HG02759 (cell line): ENCODE data around the gene C10orf67.
"Not testable (repeated sequence)": the region's sequence is repeated elsewhere in the genome, so short reads cannot be mapped to it uniquely, and the experiment has no call there.

Experiments used
- ATAC-seq: cut with Tn5 transposase; IDR thresholded peaks from one replicate; pipeline ENCODE4 v1.9.1; 2021; ENCODE audit warnings: mild to moderate bottlenecking, moderate library complexity; ENCODE audit not compliant: unreplicated experiment

C10orf67 gene

DNA sequence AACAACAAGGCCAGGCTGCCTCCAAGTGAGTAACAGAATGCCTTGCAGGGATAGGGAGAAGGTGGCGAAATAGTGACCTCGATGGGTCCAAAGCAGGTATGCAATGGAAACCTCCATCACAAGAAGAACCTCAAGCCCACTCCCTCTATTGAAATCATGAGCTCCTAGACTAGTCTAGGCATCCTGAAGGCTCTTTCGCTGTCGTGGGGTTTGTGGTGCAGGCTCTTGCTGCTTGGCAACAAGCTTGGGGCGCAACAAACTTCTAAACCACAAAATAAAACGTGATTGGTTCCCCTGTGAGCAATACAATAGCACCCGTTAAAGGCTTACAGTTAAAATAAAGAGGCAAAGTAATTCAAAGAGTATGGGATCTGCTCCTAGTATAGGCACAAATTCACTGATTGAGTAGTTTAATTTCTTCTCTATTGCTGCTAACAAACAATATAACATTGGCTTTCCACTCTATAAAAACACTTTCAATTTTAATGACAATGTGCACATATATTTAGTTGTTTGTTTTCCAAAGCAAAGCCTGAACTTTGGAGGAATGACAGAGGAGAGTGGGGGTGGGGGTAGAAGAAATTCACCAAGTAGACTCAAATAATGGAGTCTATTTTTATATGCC, 64.1 kb downstream of the C10orf67 start:
- ATAC-seq = no peak

DNA sequence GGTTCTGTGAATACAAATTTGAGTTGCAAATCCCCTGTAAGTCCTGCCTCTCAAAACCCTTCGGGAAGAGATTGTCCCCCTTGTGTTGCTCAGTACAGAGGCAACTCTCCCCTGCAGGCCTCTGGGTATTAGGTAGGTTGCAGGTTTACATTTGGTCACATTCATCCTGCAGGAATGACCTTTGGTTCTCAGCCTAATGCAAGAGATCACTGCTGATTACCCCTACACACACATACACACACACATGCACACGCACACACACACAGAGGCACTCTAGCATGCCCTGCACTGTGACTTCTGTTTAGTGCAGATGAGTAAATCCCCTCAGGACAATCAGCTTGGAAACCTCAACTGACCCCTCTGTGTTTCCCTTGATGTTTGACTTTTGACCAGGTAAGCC, 69.2 kb downstream of the C10orf67 start:
- ATAC-seq = no peak

DNA sequence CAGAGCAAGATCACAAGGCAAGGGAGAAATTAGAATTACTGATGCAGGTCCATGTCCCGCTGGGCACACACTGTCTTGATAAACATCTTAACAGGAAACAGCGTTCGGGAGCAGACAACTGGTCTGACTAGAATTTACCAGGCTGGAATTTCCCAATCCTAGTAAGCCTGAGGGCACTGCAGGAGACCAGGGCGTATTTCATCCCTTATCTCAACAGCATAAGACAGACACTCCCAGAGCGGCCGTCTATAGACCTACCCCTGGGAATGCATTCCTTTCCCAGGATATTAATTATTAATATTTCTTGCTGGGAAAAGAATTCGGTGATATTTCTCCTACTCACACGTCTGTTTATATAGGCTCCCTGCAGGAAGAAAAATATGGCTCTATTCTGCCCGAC, 70.4 kb downstream of the C10orf67 start:
- not testable (repeated sequence) for ATAC-seq

DNA sequence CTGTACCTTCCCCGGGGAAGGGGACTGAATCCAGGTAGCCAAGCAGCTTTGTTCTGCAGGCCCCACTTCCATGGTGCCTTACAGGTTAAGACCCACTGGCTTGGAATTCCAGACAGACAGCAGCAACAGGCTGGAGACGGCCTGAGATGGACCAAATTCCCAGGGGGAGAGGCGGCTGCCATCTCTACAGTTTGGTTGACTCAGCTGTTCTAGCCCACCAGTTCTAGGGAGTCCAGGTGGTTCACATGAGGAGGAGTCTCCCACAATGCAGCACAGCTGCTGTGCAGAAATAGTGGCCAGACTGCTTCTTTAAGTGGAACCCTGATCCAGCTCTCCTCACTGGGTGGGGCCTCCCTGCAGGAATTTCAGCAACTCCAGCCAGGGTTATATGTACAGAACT, 74.1 kb downstream of the C10orf67 start:
- no peak for ATAC-seq

DNA sequence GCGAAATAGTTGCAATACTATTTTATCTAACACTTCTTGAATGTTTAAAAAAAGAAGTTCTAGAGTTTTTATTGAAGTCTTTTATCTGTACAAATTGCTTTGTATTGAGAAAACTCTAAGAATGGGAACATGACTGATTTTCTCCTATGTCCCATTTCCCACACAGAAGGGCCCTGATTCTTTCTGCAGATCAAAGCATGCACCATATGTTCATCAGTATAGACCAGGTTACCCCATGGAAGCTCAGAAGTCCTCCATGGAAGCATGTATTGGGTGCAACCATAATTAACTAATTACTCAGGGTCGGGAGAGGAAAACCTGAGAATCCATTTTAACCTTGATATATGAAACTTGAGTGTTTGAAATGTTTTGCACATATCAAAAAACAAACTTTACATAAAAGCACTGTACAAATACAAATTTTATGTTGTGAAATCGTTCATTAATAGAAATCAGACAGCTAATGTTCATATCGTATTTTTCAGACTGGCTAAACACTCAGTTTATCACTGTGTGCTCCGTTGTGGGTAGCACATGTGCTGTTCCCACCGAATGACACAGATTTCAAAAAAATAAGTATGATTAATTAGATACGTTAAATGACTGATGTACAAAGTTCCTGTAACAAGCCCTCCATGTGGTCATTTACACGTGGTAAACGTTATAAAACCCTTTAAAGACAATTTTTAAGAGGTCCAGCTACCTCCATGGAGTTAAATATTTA, 81.0 kb downstream of the C10orf67 start:
- no peak for ATAC-seq

DNA sequence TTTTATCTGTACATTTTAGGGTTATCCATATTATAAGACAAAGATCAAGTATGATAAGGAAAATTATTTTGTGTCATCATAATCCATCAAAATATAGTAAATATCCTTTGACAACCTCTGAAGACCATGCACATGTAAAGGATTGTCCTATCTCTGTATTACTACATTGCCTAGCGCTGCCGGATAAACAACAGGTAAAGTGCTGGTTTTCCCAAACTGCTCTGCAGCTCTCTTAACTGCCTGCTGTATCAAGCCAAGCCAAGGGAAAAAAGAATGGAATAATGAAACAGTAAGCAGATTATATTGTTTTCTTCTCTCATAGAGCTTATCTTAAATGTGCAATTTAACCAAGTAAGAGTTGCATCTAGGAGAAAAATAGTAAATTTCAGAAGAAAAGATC, 81.7 kb downstream of the C10orf67 start:
- no peak for ATAC-seq

DNA sequence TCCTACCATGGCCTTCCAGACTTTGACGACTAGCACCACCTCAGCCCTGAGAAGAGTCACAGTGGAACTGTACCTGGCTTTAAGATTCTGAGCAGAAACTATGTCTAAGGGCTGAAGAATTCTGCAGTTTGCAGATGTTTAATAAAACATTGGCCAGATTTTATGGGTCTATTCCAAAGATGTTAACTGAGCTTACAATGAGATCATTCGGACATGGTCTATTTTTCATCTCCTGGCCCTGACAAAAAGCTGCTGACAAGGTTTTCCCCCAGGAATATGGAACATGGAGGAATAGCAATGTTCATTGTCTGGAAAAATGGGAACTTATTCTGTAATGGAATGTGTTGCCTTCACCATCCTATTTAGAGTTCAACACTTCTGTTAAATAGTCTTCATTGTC, 86.1 kb downstream of the C10orf67 start:
- no peak for ATAC-seq

DNA sequence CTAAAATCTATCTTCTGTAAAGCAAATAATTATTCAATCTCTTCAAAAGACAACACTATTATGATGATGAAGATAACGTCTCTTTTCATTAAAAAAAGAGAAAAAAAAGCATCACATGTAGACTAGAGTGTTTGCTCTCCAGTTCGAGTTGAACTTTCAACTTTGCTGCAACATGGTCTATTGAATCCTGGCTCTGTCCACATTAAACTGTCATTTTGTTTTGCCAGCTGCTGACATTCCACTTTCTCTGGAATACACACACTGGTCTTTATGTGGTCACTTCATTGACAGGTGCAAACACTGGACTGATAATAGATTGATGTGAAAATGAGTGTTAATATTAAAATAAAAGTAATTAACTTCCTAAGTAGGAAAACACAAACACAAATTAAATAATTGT, 90.8 kb downstream of the C10orf67 start:
- no peak for ATAC-seq

DNA sequence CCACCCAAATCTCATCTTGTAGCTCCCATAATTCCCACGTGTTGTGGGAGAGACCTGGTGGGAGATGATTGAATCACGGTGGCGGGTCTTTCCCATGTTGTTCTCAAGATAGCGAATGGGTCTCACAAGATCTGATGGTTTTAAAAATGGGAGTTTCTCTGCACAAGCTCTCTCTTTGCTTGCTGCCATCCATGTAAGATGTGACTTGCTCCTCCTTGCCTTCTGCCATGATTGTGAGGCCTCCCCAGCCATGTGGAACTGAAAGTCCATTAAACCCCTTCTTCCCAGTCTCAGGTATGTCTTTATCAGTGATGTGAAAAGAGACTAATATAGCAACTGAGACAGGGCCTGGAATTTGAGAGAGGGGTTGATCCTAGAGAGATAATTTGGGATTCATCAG, 91.7 kb downstream of the C10orf67 start:
- not testable (repeated sequence) for ATAC-seq

DNA sequence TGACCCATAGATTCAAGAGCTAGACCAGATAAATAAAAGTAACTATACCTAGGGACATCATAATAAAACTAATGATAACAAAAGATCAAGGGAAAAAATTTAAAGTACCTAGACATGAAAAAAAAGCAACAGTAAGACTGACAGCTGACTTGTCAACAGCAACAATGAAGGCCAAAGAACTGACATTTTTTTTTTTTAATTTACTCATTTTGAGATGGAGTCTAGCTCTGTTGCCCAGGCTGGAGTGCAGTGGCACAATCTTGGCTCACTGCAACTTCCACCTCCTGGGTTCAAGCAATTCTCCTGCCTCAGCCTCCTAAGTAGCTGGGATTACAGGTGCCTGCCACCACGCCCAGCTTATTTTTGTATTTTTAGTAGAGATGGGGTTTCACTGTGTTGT, 102.8 kb downstream of the C10orf67 start:
- not testable (repeated sequence) for ATAC-seq

DNA sequence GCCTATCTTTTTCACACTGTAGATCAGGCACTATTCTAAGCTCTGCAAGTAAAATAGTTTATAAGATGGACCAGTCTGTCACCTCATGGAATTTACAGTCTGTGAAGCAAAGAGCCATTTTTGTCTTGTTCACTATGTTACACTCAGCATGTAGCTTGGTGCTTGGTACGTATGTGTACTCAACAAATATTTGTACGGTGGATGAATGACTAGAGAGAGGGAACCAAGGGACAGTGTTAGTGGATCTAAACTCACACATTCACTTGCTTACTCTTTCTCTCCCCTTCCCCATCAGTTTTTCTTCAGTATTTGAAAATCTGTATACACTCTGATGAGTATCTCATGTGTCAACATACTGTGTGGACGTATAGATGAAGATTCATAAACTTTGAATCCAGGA, 106.6 kb downstream of the C10orf67 start:
- ATAC-seq = no peak

DNA sequence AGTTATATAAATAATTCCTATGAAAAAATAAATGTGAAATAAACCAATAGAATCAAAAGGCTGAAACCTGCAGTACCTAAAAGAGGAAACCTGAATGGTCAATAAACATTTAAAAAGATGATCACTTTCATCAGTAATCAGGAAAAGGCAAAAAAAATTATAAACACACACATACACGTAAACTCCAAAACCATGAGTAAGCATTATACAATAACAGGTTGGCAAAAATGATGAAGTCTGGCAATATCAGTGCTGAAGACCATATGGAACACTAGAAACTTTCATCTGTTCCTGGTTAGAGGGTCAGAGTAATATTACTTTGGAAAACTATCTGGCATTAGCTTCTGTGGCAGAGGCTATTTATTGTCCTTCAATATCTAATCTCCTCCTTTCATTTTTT, 114.0 kb downstream of the C10orf67 start:
- no peak for ATAC-seq

DNA sequence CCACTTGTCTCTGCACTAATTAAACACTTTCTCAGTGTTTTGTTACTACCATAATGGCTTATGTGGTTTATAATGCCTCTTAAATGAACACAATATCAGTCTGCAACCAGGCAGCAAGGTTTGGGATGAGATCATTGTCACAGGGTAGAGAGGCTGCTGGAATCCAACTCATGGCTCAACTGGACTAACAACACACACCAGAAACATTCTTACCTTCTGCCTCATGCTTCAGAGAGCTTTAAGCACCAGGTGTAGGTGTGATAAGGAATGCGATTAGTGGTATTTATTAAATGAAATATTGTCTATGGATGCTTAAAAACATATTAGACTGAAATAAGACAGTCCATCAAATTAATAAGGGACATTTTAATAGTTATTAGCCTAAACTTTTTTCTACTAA, 127.1 kb downstream of the C10orf67 start:
- no peak for ATAC-seq

DNA sequence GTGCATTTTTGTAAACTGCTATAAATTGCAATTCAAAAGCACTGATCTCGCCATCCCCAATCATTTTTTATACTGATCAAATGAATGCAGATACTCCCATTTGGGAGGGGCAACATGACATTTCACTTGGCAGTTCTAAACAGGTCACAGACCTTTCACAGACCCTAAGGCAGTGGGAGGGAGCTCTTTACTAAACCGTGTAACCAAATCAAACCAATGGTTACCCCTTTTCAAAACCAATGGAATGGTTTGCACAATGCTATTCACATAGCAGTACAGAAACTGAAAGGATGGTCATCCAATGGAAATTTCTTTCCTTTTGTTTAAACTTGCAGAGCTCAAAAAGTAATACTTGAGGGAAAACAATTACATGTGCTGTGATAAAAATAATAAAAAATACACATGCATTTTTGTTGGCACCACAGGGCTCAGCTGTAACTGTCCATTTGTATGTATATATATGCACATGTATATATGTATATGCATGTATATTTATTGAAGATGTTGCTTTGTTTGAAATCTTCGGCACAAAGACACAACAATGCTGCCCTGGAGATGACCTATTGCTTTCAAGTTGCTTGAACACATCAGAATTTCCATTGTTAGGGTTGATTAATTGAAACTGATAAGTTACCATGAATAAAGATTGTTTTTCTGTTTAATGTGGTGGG, 138.5 kb downstream of the C10orf67 start:
- no peak for ATAC-seq

DNA sequence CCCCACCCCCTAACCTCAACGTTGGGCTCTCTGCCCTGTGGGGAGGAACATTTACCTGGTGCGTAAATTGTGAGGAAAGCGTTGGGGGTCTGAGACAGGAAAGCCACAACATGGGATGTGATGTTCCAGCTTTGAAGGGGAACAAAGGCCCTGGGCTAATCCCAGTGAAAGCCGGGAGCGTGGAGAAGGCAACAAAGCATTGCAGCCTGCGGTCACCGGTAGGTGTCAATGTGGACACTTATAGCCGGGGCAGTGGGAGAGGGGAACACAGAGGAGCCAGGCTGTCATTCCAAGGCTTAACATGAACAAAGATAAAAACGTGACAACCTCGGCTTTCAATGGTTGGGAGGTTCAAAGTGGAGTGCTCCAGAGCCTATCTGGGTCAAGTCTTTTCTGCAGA, 139.8 kb downstream of the C10orf67 start:
- no peak for ATAC-seq

DNA sequence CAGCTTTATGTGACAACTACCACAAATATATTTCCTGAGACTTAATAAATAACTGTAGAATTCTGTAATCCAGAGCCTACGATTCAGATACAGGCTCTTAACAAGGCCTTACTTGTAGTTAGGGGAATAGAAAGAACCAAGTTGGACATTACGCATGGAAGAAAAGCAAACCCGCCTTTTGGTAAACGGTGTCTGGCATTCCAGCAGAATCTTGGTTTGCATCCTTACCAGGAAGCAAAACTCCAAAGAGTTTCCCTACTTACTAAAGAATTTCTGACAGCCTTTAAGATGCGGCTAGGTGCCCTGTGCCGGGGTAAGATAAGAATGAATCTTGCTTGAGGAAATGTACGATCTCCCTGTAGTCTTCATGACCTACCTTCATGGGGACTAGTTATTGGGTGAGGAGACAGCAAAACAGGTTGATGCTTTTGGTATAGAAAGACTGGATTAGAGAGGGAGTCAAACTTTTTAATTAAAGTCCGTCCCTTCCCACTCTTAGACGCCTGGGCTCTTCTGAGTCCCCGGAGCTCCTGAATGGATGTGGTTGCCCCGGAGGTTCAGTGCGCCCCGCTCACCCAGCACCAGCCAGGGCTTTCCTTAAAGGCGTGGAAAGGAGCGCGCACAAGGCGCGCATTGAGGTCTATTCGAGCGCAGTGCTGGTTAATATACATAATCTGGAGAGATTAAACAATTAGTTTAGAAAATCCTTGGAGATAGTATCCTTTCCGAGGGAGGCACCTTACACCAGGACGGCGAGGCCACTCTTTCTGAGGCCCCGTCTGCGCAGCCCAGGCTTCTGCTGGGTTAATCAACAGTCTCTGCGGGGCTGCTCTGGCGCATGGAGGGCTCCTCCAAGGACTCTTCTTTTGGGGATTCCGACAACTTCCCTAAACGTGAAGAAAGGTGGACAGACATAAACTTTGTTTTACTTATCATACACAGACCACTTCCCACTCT, 140.9 kb downstream of the C10orf67 start:
- ATAC-seq = no peak

DNA sequence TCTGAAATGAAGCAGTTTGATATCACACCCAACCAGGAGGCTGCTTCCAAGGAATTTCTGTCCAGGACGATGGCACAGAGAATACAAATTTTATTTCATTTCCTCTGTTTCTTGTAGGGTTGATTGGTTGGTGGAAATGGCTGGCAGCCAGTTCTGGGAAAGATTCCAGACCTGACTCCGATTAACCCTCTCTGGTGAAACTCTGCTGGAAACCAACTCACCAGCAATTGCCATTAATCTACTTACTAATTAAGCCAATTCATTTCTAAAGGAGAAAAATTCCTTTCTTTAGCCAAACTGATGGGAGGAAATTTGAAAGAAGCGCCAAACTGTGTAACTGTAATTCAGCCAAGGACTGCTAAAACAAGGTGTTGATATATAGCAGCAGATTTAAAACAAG, 141.8 kb downstream of the C10orf67 start:
- no peak for ATAC-seq

DNA sequence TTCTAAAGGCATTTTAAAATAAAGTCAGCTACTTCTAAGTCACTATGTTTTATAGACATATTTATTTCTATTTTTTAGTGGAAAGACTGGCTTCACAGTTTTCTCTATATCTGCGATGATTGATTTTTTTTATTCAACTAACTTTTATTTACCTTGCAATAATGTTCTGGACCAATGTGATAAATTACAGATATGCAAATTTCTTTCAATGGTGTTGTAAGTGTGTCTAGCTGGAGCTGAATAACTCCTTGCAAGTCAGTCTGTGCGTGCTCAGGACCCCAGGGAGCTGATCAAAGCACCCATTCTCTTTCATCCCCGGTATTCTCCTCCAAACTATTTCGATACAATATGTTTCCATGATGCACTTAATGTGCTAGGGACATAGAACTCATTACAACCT, 142.8 kb downstream of the C10orf67 start:
- ATAC-seq = no peak

DNA sequence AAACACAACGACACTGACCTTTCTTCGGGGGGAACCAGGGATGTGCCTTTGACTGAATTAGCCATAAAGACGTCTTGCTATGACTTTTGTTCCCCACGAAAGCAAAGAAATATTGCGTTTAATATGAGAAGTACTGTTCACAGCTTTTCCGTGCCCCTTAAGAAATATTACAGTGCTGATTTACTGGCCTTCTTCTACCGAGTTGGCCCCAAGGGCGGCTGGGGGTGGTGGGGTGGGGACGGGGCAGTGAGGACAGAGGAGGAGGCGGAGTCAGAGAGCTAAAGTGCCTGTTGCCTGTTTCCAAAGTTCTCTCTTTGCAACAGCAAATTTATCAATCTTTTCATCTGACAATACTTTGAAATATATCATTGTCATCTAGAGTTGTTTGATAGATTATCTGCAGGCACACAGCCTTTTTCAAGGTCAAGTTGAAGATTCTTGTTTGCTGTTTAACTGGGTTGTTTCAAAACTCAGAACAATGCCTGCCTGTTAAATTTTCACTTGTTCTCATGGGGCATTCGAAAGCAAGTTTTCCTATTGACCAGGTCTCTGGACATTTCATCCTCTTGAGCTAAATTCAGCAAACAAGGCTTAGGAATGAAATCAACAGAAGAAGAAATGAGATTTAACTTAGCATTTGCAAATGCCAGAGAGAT, 143.5 kb downstream of the C10orf67 start:
- ATAC-seq = no peak

DNA sequence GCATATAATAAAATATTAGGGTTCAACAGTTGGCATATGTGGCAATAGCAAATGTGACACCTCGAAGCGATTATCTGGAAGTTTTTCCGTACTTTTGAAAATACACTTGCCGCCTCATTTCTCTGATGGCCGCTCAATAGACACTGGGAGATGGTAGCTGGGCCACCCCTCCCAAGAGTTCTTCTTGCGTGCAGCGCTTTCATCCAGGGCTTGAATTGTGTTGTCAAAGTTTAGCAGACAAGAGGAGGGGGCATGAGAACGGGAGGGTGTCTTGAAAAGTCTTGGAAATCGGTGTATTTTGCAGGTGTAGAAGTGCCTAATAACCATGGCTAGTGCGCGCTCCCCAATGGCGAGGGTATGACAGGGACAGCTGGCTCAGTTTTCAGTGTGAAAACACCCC, 144.0 kb downstream of the C10orf67 start:
- ATAC-seq = no peak
